ENCODE results near the gene KCNG4. TPM values are rescaled to one million over a fixed set of nuclear protein-coding genes. Genes with fewer than 3 reads are reported as not detected.

KCNG4 gene
- total RNA-seq, 1 donor from 2014 or later = not detected

DNA sequence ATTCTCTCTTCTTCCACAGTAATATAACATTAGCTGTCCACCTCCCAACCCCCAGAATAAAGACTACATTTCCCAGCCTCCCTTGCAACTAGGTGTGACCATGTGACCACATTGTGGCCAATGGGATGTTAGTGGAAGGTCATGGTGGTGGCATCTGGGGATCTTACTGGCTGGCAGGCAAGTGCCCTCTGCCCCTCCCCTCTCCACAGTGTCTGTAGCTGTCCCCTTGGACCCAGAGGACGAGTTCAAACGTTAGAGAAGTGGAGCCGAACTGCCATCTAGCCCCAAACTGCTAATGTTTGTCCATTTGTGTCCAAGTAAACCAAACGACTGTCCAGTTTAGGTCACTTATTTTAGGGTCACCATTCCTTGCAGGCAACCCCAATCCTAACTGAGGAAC is 26.6 kb upstream of the KCNG4 start:
- intact Hi-C loops (cut with micrococcal nuclease) = no loop called here

GRCh38 chr16:84262939-84263338 is 23.1 kb upstream of the KCNG4 start:
- intact Hi-C loops (cut with micrococcal nuclease) = no loop called here

DNA sequence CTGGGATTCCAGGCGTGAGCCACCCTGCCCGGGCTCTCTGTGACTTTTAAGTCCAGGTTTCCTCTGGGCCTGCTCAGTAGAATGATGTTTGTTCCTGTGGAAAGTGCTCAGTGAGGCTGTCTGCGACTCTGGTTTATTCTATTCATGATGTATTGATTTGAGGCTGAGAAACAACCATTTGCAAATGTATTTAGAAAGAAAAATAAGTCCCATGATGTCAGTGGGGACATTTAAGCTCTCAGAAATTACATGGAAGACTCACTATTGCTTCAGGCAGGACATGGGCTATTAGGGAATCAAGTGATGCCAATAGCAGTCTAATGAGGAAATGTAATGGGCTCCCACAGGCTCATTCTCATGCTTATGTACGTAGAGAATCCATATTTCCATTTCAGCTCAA is 22.2 kb upstream of the KCNG4 start:
- intact Hi-C loops (cut with micrococcal nuclease) = no loop called here

GRCh38 chr16:84260766-84261554 is 21.1 kb upstream of the KCNG4 start:
- intact Hi-C loops (cut with micrococcal nuclease) = no loop called here

DNA sequence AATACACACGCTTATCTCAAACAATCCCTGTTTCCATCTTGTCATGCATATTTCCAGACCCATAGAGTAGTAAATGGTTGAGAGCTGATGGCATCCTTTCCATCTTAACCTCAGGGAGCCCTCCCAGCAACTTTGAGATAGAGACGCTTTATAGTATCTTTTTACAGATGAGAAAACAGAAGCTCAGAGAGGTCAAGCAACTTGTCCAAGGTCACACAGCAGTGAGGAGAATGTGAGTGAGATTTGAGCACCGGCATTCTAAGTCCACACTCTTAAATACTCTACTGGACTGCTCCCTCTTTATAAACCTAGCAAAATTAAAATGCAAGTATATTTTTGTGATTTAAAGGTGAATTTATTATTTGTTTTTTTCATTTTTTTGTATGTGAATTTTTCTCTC is 19.9 kb upstream of the KCNG4 start:
- intact Hi-C loops (cut with micrococcal nuclease) = no loop called here

GRCh38 chr16:84258266-84258665 is 18.5 kb upstream of the KCNG4 start:
- intact Hi-C loops (cut with micrococcal nuclease) = no loop called here

DNA sequence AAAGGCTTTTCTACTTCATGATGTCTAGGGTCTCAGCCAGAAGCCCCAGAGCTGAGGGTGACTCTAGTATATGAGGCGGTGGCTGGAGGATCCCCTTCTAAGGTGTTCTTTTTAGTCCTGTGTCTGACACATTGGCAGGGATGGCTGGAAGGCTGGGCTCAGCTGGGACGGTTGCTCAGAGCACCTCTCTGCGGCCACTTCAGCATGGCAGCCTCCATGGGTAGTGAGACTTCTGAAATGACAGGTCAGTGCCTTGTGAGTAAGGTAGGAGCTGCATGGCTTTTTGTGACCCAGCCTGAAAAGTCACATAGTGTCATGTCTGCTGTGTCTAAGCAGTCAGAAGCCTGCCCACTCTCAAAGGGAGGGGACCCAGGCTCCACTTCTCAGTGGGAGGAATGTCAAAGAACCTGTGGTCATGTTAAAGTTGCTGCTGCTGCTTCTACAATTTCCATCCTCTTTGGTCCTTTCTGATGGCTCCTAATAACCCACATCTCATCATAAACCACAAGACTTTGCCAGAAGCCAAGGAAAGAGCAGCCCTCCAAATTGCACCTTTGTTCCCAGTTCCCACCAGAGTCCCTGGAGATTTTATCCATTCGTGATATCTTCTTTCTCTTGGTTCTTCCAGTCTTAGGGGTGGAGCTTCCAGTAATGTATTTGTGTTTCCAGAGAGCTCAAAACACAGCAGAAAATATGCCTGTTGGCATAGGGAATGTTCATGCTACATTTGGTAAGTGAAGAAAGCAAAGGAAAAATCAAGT is 15.4 kb upstream of the KCNG4 start:
- intact Hi-C loops (cut with micrococcal nuclease) = no loop called here

DNA sequence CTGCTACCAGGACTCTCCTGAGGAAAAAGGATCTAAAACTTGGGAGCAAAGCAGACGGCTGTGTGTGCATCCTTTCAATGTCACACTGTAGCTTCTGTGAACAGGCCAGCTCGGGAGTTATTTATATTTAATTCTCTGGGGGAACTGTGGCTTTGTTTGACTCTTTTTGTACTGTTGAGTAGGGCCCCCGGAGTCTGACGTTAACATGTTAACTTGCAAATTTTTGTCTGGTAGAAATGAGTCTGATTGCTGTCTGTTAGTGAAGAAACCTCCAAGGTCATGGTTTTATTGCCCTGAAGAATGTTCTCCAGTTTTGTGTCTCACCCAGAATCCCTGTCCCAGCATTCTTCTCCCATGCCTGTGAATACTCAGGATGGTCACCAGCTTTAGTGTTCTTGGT is 14.2 kb upstream of the KCNG4 start:
- intact Hi-C loops (cut with micrococcal nuclease) = no loop called here

DNA sequence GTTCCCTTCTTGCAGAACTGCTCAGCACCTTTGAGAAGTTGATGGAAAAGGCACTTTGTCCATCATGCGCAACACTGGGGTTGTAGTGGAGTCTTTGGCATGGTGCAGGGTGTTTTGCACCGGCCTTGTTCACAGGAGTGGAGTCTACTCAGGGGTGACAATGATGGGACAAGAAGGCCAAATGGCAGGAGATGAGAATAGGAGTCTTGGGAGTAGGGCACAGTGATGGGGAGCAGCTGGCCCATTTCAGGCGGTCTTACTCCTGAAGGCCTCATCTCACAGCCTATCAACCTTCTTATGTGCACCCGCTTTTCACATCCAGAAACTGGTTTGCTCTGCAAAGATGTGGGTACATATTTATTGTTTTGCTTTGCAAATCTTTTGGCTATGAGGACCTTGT is 13.4 kb upstream of the KCNG4 start:
- intact Hi-C loops (cut with micrococcal nuclease) = no loop called here

- intact Hi-C loops (cut with micrococcal nuclease) = no loop called here
Observed at GRCh38 chr16:84252184-84252583, 12.4 kb upstream of the KCNG4 start.

- intact Hi-C loops (cut with micrococcal nuclease) = no loop called here
Observed at GRCh38 chr16:84247844-84248243, 8.0 kb upstream of the KCNG4 start.

DNA sequence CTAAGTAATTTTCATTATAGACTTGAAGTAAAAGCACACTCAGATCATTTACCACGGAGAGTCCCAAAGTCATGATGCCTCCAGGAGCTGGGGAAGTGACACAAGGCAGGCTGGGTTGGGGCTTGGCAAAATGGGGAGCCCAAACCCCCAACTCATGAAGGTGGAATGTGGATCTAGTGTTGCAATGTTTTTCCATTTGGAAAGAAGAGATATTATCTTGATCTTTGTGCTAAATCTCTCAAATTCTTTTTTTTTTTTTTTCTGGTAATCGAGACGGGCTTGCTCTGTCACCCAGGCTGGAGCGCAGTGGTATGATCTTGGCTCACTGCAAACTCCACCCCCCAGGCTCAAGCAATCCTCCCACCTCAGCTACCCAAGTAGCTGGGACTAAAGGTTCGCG is 7.5 kb upstream of the KCNG4 start:
- intact Hi-C loops (cut with micrococcal nuclease) = no loop called here

GRCh38 chr16:84246679-84247077 is 6.9 kb upstream of the KCNG4 start:
- intact Hi-C loops (cut with micrococcal nuclease) = no loop called here

GRCh38 chr16:84245956-84246678 is 6.3 kb upstream of the KCNG4 start:
- intact Hi-C loops (cut with micrococcal nuclease) = no loop called here

DNA sequence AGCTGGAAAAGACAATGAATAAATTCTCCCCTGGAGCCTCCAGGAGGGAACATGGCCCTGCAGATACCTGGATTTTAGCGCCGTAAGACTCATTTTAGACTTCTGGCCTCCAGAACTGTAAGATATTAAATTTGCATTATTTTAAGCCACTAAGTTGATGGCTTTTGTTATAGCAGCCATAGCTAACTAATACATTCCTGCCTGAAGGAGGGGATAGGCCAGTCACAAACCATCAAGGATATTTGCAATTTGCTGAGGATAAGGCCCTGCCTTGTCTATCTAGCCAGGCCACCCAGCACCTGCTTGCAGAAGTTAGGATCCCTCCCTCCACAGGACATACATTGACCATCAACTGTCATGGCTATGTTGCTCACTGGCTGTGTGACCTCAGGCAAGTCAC is 4.9 kb upstream of the KCNG4 start:
- intact Hi-C loops (cut with micrococcal nuclease) = no loop called here

- intact Hi-C loops (cut with micrococcal nuclease) = no loop called here
Observed at GRCh38 chr16:84243732-84244131, 3.9 kb upstream of the KCNG4 start.

- intact Hi-C loops (cut with micrococcal nuclease) = no loop called here
Observed at GRCh38 chr16:84242839-84243238, 3.0 kb upstream of the KCNG4 start.

- intact Hi-C loops (cut with micrococcal nuclease) = no loop called here
Observed at GRCh38 chr16:84241778-84242177, 2.0 kb upstream of the KCNG4 start.

- intact Hi-C loops (cut with micrococcal nuclease) = no loop called here
Observed at GRCh38 chr16:84240455-84240854, 643 bp upstream of the KCNG4 start.

GRCh38 chr16:84239141-84239769 is 557 bp downstream of the KCNG4 start:
- intact Hi-C loops (cut with micrococcal nuclease) = no loop called here

DNA sequence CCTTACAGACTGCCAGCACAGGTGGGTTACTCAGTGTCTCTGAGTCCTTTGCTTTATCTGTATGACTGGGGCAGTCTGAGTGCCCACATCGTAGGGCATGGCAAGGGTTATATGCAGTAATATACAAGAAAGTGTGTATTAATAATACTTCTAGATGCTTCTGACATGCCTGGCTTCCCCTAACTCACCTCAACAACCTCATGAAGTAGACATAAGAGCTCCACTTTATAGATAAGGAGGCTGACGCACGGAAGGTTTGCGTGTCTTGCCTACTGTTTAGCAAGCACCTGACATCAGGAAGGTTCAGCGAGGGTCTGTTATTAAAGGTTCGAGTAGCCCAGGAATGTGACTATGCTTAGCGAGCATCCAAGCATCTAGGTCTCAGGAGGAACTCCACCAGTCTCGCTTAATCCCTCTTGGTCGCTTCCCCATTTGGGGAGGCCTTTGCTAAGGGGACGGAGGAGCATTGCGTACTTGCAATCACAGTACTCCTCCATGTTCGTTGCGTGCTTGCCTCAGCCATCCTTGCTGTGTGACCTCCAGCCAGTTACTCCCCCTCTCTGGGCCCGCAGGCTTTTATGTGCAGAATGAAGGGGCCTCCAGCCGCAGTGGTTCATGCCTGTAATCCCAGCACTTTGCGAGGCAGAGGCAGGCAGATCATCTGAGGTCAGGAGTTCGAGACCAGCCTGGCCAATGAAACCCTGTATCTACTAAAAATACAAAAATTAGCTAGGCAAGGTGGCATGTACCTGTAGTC is 1.6 kb downstream of the KCNG4 start:
- intact Hi-C loops (cut with micrococcal nuclease) = no loop called here

All from T-helper 1 cell treated with Interleukin-12 subunit alpha and Interleukin-12 subunit beta and Interleukin-4 antibody, amounts not matched to agents 30 ng/mL and 1 ng/mL, for 36 hours (primary cell).